H1 (cell line): ENCODE results near the gene ZSCAN16. TPM values are rescaled to one million over a fixed set of nuclear protein-coding genes. Genes with fewer than 3 reads are reported as not detected.

Experiments used
- CTCF ChIA-PET: fragments of 300-600 bp; sonication (Branson Sonifier 250); formaldehyde crosslinking; loops from one replicate; lab custom pipeline; 2021; ENCODE audit not compliant: partially characterized antibody; lab: Charles Lee
- POLR2A ChIA-PET: fragments of 300-600 bp; sonication (Branson Sonifier 250); formaldehyde crosslinking; loops from one replicate; lab custom pipeline; 2021; ENCODE audit warnings: inconsistent platforms; ENCODE audit not compliant: partially characterized antibody; lab: Charles Lee
- DNase-seq, 2 experiments: peaks; one replicate each; pipeline versions ENCODE4 v3.0.0 to v3.0.0-alpha.2; 2010 to 2022; ENCODE audit warnings: low spot score in 2 of 2, low read depth in 1 of 2, mixed read lengths in 1 of 2
- FAIRE-seq: peaks from 2 replicates; lab custom pipeline; 2011; peaks lifted over from hg19 to GRCh38; lab: Jason Lieb, UNC
- H2AFZ ChIP-seq: 2 replicates; pipeline ENCODE4 v1.8.1; 2012; ENCODE audit warnings: low read length, inconsistent platforms
- H2AK5ac ChIP-seq: 2 replicates; pipeline ENCODE4 v1.6.1; 2013; ENCODE audit warnings: low read depth, low read length
- H2BK120ac ChIP-seq: replicated peaks from 2 replicates; pipeline ENCODE3; 2013; ENCODE audit warnings: low read depth, low read length, inconsistent platforms
- H2BK12ac ChIP-seq: 2 replicates; pipeline ENCODE4 v1.6.1; 2013; ENCODE audit warnings: low read depth, low read length
- H2BK15ac ChIP-seq: 2 replicates; pipeline ENCODE4 v1.6.1; 2013; ENCODE audit warnings: low read length
- H2BK20ac ChIP-seq: 2 replicates; pipeline ENCODE4 v1.6.1; 2013; ENCODE audit warnings: low read length
- H2BK5ac ChIP-seq: 2 replicates; pipeline ENCODE4 v1.6.1; 2013; ENCODE audit warnings: low read depth, low read length
- H3K14ac ChIP-seq: 2 replicates; pipeline ENCODE4 v1.6.1; 2013; ENCODE audit warnings: inconsistent platforms; ENCODE audit not compliant: insufficient read length
- H3K18ac ChIP-seq: 2 replicates; pipeline ENCODE4 v1.6.1; 2013; ENCODE audit warnings: low read length; ENCODE audit errors: extremely low read depth
- H3K23ac ChIP-seq: 2 replicates; pipeline ENCODE4 v1.6.1; 2013; ENCODE audit warnings: inconsistent platforms; ENCODE audit not compliant: insufficient read length
- H3K23me2 ChIP-seq: 2 replicates; pipeline ENCODE4 v1.6.1; 2013; ENCODE audit warnings: low read depth, low read length
- H3K27ac ChIP-seq: 2 replicates; pipeline ENCODE4 v1.6.1; 2011; ENCODE audit warnings: low read depth, low read length, inconsistent platforms
- H3K27me3 ChIP-seq, 4 experiments: replicated peaks in 1 of 4; 1 replicate in 1 of 4; 2 replicates in 3 of 4; pipeline versions ENCODE4 v1.6.1 to v1.8.1; 2011 to 2013; ENCODE audit warnings: low read length in 3 of 4, mild to moderate bottlenecking in 3 of 4, inconsistent platforms in 2 of 4, mixed read lengths in 2 of 4, moderate library complexity in 1 of 4; ENCODE audit not compliant: control insufficient read depth in 3 of 4, insufficient read depth in 3 of 4; ENCODE audit errors: extremely low read depth in 1 of 4
- H3K36me3 ChIP-seq, 4 experiments: 2 replicates each; pipeline versions ENCODE4 v1.6.1 to v1.8.1; 2011 to 2013; ENCODE audit warnings: mild to moderate bottlenecking in 4 of 4, low read length in 3 of 4, moderate library complexity in 2 of 4, control low read depth in 1 of 4, inconsistent platforms in 1 of 4; ENCODE audit not compliant: insufficient read depth in 4 of 4, control insufficient read depth in 2 of 4
- H3K4ac ChIP-seq: replicated peaks from 2 replicates; pipeline ENCODE3; 2013; ENCODE audit warnings: low read length, low read depth, mixed read lengths, inconsistent platforms; ENCODE audit not compliant: insufficient read length
- H3K4me1 ChIP-seq, 4 experiments: replicated peaks in 1 of 4; 1 replicate in 1 of 4; 2 replicates in 3 of 4; pipeline versions ENCODE4 v1.6.1 to v1.8.1; 2011 to 2013; ENCODE audit warnings: low read length in 3 of 4, inconsistent platforms in 2 of 4, mixed read lengths in 1 of 4; ENCODE audit not compliant: insufficient read depth in 4 of 4, control insufficient read depth in 3 of 4
- H3K4me2 ChIP-seq, 2 experiments: 2 replicates each; pipeline versions ENCODE4 v1.6.1 to v1.8.1; 2011 to 2013; ENCODE audit warnings: low read depth in 2 of 2, low read length in 2 of 2, control low read depth in 1 of 2, inconsistent platforms in 1 of 2, mild to moderate bottlenecking in 1 of 2; ENCODE audit not compliant: insufficient read depth in 1 of 2
- H3K4me3 ChIP-seq, 4 experiments: fragments of 200-600, 300-600 bp in 1 of 4; sonication (generic), shearing (Covaris generic), sonication (Bioruptor Twin) in 1 of 4; 2 replicates each; pipeline versions ENCODE4 v1.5.1 to v1.8.1; 2011 to 2016; ENCODE audit warnings: low read length in 4 of 4, low read depth in 3 of 4, control low read depth in 2 of 4, inconsistent platforms in 2 of 4, mild to moderate bottlenecking in 2 of 4, mixed read lengths in 1 of 4, moderate library complexity in 1 of 4; ENCODE audit not compliant: insufficient read depth in 2 of 4; ENCODE audit errors: extremely low read depth in 1 of 4
- H3K56ac ChIP-seq: replicated peaks from 2 replicates; pipeline ENCODE3; 2013; ENCODE audit warnings: low read depth, mild to moderate bottlenecking, mixed read lengths, low read length, inconsistent platforms; ENCODE audit not compliant: insufficient read length
- H3K79me1 ChIP-seq: 2 replicates; pipeline ENCODE4 v1.6.1; 2013; ENCODE audit warnings: low read depth, low read length, control low read depth
- H3K79me2 ChIP-seq, 2 experiments: 2 replicates each; pipeline versions ENCODE4 v1.6.1 to v1.8.1; 2012 to 2013; ENCODE audit warnings: low read length in 2 of 2, mild to moderate bottlenecking in 2 of 2, inconsistent platforms in 1 of 2; ENCODE audit not compliant: insufficient read depth in 2 of 2, control insufficient read depth in 1 of 2
- H3K9ac ChIP-seq, 4 experiments: replicated peaks in 1 of 4; 1 replicate in 1 of 4; 2 replicates in 3 of 4; pipeline versions ENCODE4 v1.6.1 to v1.8.1; 2011 to 2013; ENCODE audit warnings: low read depth in 3 of 4, low read length in 3 of 4, control low read depth in 2 of 4, mild to moderate bottlenecking in 2 of 4, moderate library complexity in 2 of 4, inconsistent platforms in 1 of 4; ENCODE audit errors: extremely low read depth in 1 of 4
- H3K9me3 ChIP-seq, 2 experiments: 2 replicates each; pipeline versions ENCODE4 v1.6.1 to v1.8.1; 2012 to 2013; ENCODE audit warnings: mild to moderate bottlenecking in 2 of 2, moderate library complexity in 2 of 2, control low read depth in 1 of 2, inconsistent platforms in 1 of 2, low read depth in 1 of 2, low read length in 1 of 2, mixed read lengths in 1 of 2; ENCODE audit not compliant: insufficient read depth in 2 of 2
- H4K20me1 ChIP-seq, 2 experiments: replicated peaks in 1 of 2; 2 replicates each; pipeline versions ENCODE3 to v1.8.1; 2011 to 2013; ENCODE audit warnings: inconsistent platforms in 2 of 2, low read length in 2 of 2, mild to moderate bottlenecking in 1 of 2; ENCODE audit not compliant: insufficient read depth in 2 of 2, control insufficient read depth in 1 of 2
- H4K5ac ChIP-seq: 2 replicates; pipeline ENCODE4 v1.6.1; 2013; ENCODE audit warnings: low read length, low read depth, mixed read lengths, inconsistent platforms; ENCODE audit not compliant: insufficient read length
- H4K8ac ChIP-seq: 2 replicates; pipeline ENCODE4 v1.8.0; 2013; ENCODE audit warnings: mild to moderate bottlenecking, moderate library complexity, low read length, inconsistent platforms; ENCODE audit not compliant: insufficient read depth; ENCODE audit errors: extremely low read depth
- H4K91ac ChIP-seq: replicated peaks from 2 replicates; pipeline ENCODE3; 2013; ENCODE audit warnings: low read length, mixed read lengths, inconsistent platforms; ENCODE audit not compliant: insufficient read length
- BRCA1 ChIP-seq: IDR thresholded peaks from 2 replicates; pipeline ENCODE4 v1.6.1; 2012; ENCODE audit warnings: low read depth, low read length, improper control_type of control experiment
- CBX5 ChIP-seq: fragments of 300-800, 300-1000 bp; sonication (generic); IDR thresholded peaks from 2 replicates; pipeline ENCODE4 v1.7.1; 2016; ENCODE audit warnings: antibody characterized with exemption, low read length, low read depth
- CHD2 ChIP-seq: IDR thresholded peaks from 2 replicates; pipeline ENCODE4 v1.6.1; 2012; ENCODE audit warnings: low read length, improper control_type of control experiment
- CREB1 ChIP-seq: IDR thresholded peaks from 2 replicates; pipeline ENCODE4 v1.6.1; 2012; ENCODE audit warnings: inconsistent platforms
- CTCF ChIP-seq, 3 experiments: IDR thresholded peaks; 1 replicate in 2 of 3; 2 replicates in 1 of 3; pipeline versions ENCODE4 v1.5.1 to v1.6.1; 2011; ENCODE audit warnings: low read length in 3 of 3, mild to moderate bottlenecking in 3 of 3, inconsistent platforms in 2 of 3, low read depth in 1 of 3, moderate library complexity in 1 of 3; ENCODE audit not compliant: insufficient read depth in 1 of 3; ENCODE audit errors: control extremely low read depth in 1 of 3
- E2F6 ChIP-seq: IDR thresholded peaks from 2 replicates; pipeline ENCODE4 v1.6.1; 2012; ENCODE audit warnings: inconsistent platforms
- EGR1 ChIP-seq: IDR thresholded peaks from 2 replicates; pipeline ENCODE4 v1.6.1; 2011; ENCODE audit warnings: low read depth, low read length, borderline replicate concordance
- POLR2AphosphoS5 ChIP-seq: IDR thresholded peaks from 2 replicates; pipeline ENCODE4 v1.6.1; 2011; ENCODE audit warnings: low read depth, low read length
- RXRA ChIP-seq: IDR thresholded peaks from 2 replicates; pipeline ENCODE4 v1.6.1; 2011; ENCODE audit warnings: low read depth, mild to moderate bottlenecking, low read length, moderate library complexity; ENCODE audit not compliant: insufficient read depth
- SIN3A ChIP-seq, 2 experiments: IDR thresholded peaks in 1 of 2; conservative IDR thresholded peaks in 1 of 2; 2 replicates each; pipeline ENCODE4 v1.6.1; 2011 to 2012; ENCODE audit warnings: low read length in 2 of 2, improper control_type of control experiment in 1 of 2, low read depth in 1 of 2, mild to moderate bottlenecking in 1 of 2
- TBP ChIP-seq: IDR thresholded peaks from 2 replicates; pipeline ENCODE4 v1.6.1; 2011; ENCODE audit warnings: low read depth, low read length, improper control_type of control experiment
- TCF12 ChIP-seq: IDR thresholded peaks from 2 replicates; pipeline ENCODE4 v1.6.1; 2011; ENCODE audit warnings: low read depth, mild to moderate bottlenecking, low read length
- WGBS, 2 experiments: shearing (Covaris generic) in 1 of 2; methylation state at CpG; one replicate each; pipeline versions ENCODE4 v1.1.6 to v1.1.7; 2013 to 2015; ENCODE audit warnings: low lambda C conversion rate in 2 of 2, mixed read lengths in 2 of 2, inconsistent platforms in 1 of 2, low coverage in 1 of 2, missing lambda C conversion rate in 1 of 2; ENCODE audit not compliant: insufficient replicate concordance in 2 of 2, insufficient coverage in 1 of 2, insufficient read length in 1 of 2; ENCODE audit errors: extremely low coverage in 1 of 2, missing lambda C conversion rate in 1 of 2; 5-methylcytosine and 5-hydroxymethylcytosine counted together
- polyA plus RNA-seq, 7 experiments: library from polyadenylated mRNA; depleted of rRNA in 3 of 7; stranded (reverse) in 5 of 7; unstranded in 2 of 7; fragments of >200 nt in 5 of 7; fragments of 200-250 nt in 2 of 7; gene quantifications; 1 replicate in 5 of 7; 2 replicates in 1 of 7; 4 replicates in 1 of 7; pipeline versions ENCODE4 v1.2.1 to v1.2.3, GENCODE V29; 2011 to 2013; ENCODE audit warnings: missing spikeins in 2 of 7, mixed read lengths in 2 of 7
- total RNA-seq: library from RNA; stranded (reverse); fragmentation: NEBNext Ultra II Directional; extraction: Animal tissue kit (Norgen Biotek cat#: 25700); gene quantifications from 2 replicates; pipeline ENCODE4 v1.2.1, GENCODE V29; 2021

Gene ZSCAN16
- total and polyA plus RNA-seq, 2 of the 8 experiments (the other 6 are each of a cell fraction or from before 2014, with no cell fraction given): 3.6 to 9.4 TPM

DNA sequence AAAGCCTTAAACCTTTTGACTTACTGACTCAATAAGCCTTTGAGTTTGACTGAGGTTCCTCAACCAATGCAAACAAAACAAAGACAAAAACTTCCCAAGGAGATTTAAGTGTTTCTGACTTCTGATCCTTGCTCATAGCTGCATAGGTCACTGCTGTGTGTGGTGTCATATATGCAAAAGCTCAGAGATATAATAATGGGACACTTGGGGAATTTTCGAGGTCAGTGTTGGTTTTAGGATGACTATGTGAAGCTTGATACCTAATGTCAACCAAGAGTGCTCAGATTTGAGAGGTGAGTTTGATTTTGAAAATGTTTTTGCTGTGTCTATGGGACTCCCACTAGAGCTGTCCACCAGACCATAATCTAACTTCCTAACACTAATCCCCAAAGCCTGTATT, 43.5 kb downstream of the ZSCAN16 start:
- Histone ChIP-seq H3K9me3 (no peaks in the 10 kb centered on the region), H3K27me3 (peaks cover 0 to 2% (median 0%) of the 10 kb centered on the region in 4 experiments; a peak in 2 of 7 replicates), H3K23ac (no peak overlapping the region), H2BK5ac (no peak overlapping the region), H3K4me1 (no peaks in the 10 kb centered on the region), H2BK12ac (no peak overlapping the region), H3K4ac (no peak overlapping the region), H3K23me2 (no peaks in the 10 kb centered on the region), H4K8ac (no peak overlapping the region), H3K4me2 (no peak overlapping the region), H4K5ac (no peak overlapping the region), H3K79me1 (no peaks in the 10 kb centered on the region), H4K20me1 (no peaks in the 10 kb centered on the region), H3K14ac (no peak overlapping the region), H2BK15ac (no peak overlapping the region), H3K56ac (no peak overlapping the region), H4K91ac (no peak overlapping the region), H3K18ac (no peak overlapping the region), H3K36me3 (0 out of 8 replicates have a peak, but pooled peaks cover 0 to 4% (median 0%) of the 10 kb centered on the region in 4 experiments), H2BK120ac (no peak overlapping the region), H3K27ac (no peak overlapping the region), H3K9ac (no peak overlapping the region), H2AFZ (no peak overlapping the region), H2AK5ac (no peak overlapping the region), H3K79me2 (no peaks in the 10 kb centered on the region), H2BK20ac (no peak overlapping the region), H3K4me3 (no peak overlapping the region)
- ChIA-PET POLR2A (no interaction called here), CTCF (interaction anchor here (0.9 to 1.0 kb wide), 2 partner anchors 9 to 114 kb away, joined by 3 to 4 read pairs; no protein-coding TSS in a partner anchor)
- DNase-seq: no peak
- 74% methylated on average over 1 of the region's 1 CpG; no CpG with 5 or more reads in 1 of the 2 experiments for WGBS, 2 experiments
- FAIRE-seq: no peak
- TF ChIP-seq BRCA1 (no peak), E2F6 (no peak), CBX5 (no peak), TBP (no peak), POLR2AphosphoS5 (no peak), CHD2 (no peak), RXRA (no peak), CREB1 (no peak), EGR1 (no peak), CTCF (IDR thresholded peaks at IDR 0.05; ENCODE audit: control extremely low read depth in 1 of 3, insufficient read depth in 1 of 3, low read depth in 1 of 3, low read length in 3 of 3) (no peak), TCF12 (no peak), SIN3A (conservative IDR thresholded peaks at IDR 0.05 in 1 of 2, IDR thresholded peaks at IDR 0.05 in 1 of 2; ENCODE audit: low read depth in 1 of 2, low read length in 2 of 2) (no peak)
